Endothelial cell of umbilical vein (primary cell): Measurements from ENCODE around the gene EHBP1L1. TPM values are rescaled to one million over a fixed set of nuclear protein-coding genes. Genes with fewer than 3 reads are reported as not detected.

ENCODE experiments used
- BruUV-seq: library from RNA; stranded (reverse); fragments of 400-500 nt; replicated peaks from 2 replicates; lab custom pipeline; 2021; lab: Mats Ljungman, UMichigan
- CTCF ChIA-PET: fragments of 300-600, 350-600 bp; sonication (Branson Sonifier 250); formaldehyde crosslinking; loops from one replicate; lab custom pipeline; 2021; ENCODE audit warnings: antibody characterized with exemption, inconsistent platforms; lab: Charles Lee
- POLR2A ChIA-PET: fragments of 300-600, 350-600 bp; sonication (Branson Sonifier 250); formaldehyde crosslinking; loops from one replicate; lab custom pipeline; 2021; ENCODE audit warnings: antibody characterized with exemption, inconsistent platforms; lab: Charles Lee
- DNase-seq: peaks from one replicate; pipeline ENCODE4 v3.0.0-alpha.2; 2011; ENCODE audit warnings: low read depth, low spot score
- FAIRE-seq: peaks from 2 replicates; lab custom pipeline; 2011; peaks lifted over from hg19 to GRCh38; lab: Jason Lieb, UNC
- H2AFZ ChIP-seq: 2 replicates; pipeline ENCODE4 v1.6.0; 2012; ENCODE audit warnings: low read depth, low read length, control low read depth, inconsistent platforms
- H3K27ac ChIP-seq: 2 replicates; pipeline ENCODE4 v1.5.1; 2011; ENCODE audit warnings: low read depth, mild to moderate bottlenecking, control low read depth, low read length, moderate library complexity; ENCODE audit not compliant: insufficient read depth
- H3K27me3 ChIP-seq, 2 experiments: 2 replicates each; pipeline versions ENCODE4 v1.6.0 to v1.6.1; 2011; ENCODE audit warnings: low read length in 2 of 2, mixed read lengths in 1 of 2; ENCODE audit not compliant: control insufficient read depth in 2 of 2, insufficient read depth in 2 of 2
- H3K36me3 ChIP-seq, 2 experiments: 2 replicates in 1 of 2; 3 replicates in 1 of 2; pipeline ENCODE4 v1.5.1; 2011; ENCODE audit warnings: low read length in 2 of 2, mild to moderate bottlenecking in 1 of 2, moderate library complexity in 1 of 2; ENCODE audit not compliant: control insufficient read depth in 2 of 2, insufficient read depth in 2 of 2; ENCODE audit errors: extremely low read depth in 1 of 2
- H3K4me1 ChIP-seq: 3 replicates; pipeline ENCODE4 v1.5.1; 2011; ENCODE audit warnings: mild to moderate bottlenecking, low read length; ENCODE audit not compliant: control insufficient read depth, insufficient read depth; ENCODE audit errors: extremely low read depth
- H3K4me2 ChIP-seq: 2 replicates; pipeline ENCODE4 v1.6.1; 2011; ENCODE audit warnings: low read length, control low read depth, mixed read lengths; ENCODE audit not compliant: insufficient read depth
- H3K4me3 ChIP-seq, 3 experiments: fragments of 200-600 bp in 1 of 3; sonication (generic), shearing (Covaris generic) in 1 of 3; replicated peaks in 1 of 3; 2 replicates each; pipeline ENCODE4 v1.5.1; 2011 to 2016; ENCODE audit warnings: control low read depth in 3 of 3, low read length in 3 of 3, mild to moderate bottlenecking in 2 of 3, inconsistent platforms in 1 of 3, low read depth in 1 of 3, moderate library complexity in 1 of 3; ENCODE audit not compliant: insufficient read depth in 1 of 3
- H3K79me2 ChIP-seq: 2 replicates; pipeline ENCODE4 v1.6.0; 2012; ENCODE audit warnings: low read length, inconsistent platforms; ENCODE audit not compliant: control insufficient read depth, insufficient read depth
- H3K9ac ChIP-seq: replicated peaks from 2 replicates; pipeline ENCODE3; 2011; ENCODE audit warnings: low read length, control low read depth; ENCODE audit not compliant: insufficient read depth; ENCODE audit errors: extremely low read depth
- H3K9me1 ChIP-seq: replicated peaks from 3 replicates; pipeline ENCODE4 v1.6.0; 2011; ENCODE audit warnings: mild to moderate bottlenecking, low read length; ENCODE audit not compliant: control insufficient read depth, insufficient read depth; ENCODE audit errors: extremely low read depth
- H3K9me3 ChIP-seq: replicated peaks from 2 replicates; pipeline ENCODE4 v1.5.1; 2012; ENCODE audit warnings: low read length, inconsistent platforms; ENCODE audit not compliant: control insufficient read depth, insufficient read depth
- H4K20me1 ChIP-seq: replicated peaks from 2 replicates; pipeline ENCODE3; 2011; ENCODE audit warnings: mild to moderate bottlenecking, low read length; ENCODE audit not compliant: control insufficient read depth, insufficient read depth; ENCODE audit errors: extremely low read depth
- EZH2 ChIP-seq: IDR thresholded peaks from 2 replicates; pipeline ENCODE4 v1.6.1; 2012; ENCODE audit warnings: borderline replicate concordance, low read depth, mild to moderate bottlenecking, moderate library complexity, low read length, inconsistent platforms; ENCODE audit not compliant: severe bottlenecking
- FOS ChIP-seq: IDR thresholded peaks from 2 replicates; pipeline ENCODE4 v1.6.1; 2011; ENCODE audit warnings: mild to moderate bottlenecking, low read length, moderate library complexity, borderline replicate concordance; ENCODE audit not compliant: insufficient read depth
- GATA2 ChIP-seq: IDR thresholded peaks from 2 replicates; pipeline ENCODE4 v1.7.0; 2011; ENCODE audit warnings: low read depth, mild to moderate bottlenecking, moderate library complexity, mixed read lengths, low read length; ENCODE audit not compliant: insufficient read length, insufficient read depth
- JUN ChIP-seq: IDR thresholded peaks from 2 replicates; pipeline ENCODE4 v1.6.1; 2011; ENCODE audit warnings: borderline replicate concordance, low read depth; ENCODE audit not compliant: insufficient read length, insufficient read depth
- MYC ChIP-seq: IDR thresholded peaks from one replicate; pipeline ENCODE4 v1.6.1; 2011; ENCODE audit warnings: mild to moderate bottlenecking, low read depth, low read length
- POLR2A ChIP-seq: IDR thresholded peaks from 2 replicates; pipeline ENCODE4 v1.6.1; 2012; ENCODE audit warnings: low read depth, mild to moderate bottlenecking, control low read depth, low read length
- POLR2AphosphoS5 ChIP-seq: IDR thresholded peaks from 2 replicates; pipeline ENCODE4 v1.6.1; 2012; ENCODE audit warnings: low read depth, mild to moderate bottlenecking, control low read depth, low read length, moderate library complexity; ENCODE audit not compliant: insufficient read depth
- dilution Hi-C: fragments of 300-500 bp; cut with MboI; formaldehyde crosslinking; loops from one replicate; pipeline ENCODE4 v1.15.0; 2019; ENCODE audit warnings: low sequenced_read_pairs; ENCODE audit not compliant: extremely low pct_ligation_motif_present
- intact Hi-C: fragments of 100-400 bp; cut with micrococcal nuclease; formaldehyde crosslinking; loops from one replicate; pipeline ENCODE4 v1.10.0; 2022
- polyA plus RNA-seq, 4 experiments: library from polyadenylated mRNA; depleted of rRNA in 3 of 4; stranded (reverse) in 3 of 4; unstranded in 1 of 4; fragments of >200 nt; gene quantifications; 2 replicates each; pipeline versions ENCODE4 v1.2.1 to v1.2.3, GENCODE V29; 2011 to 2012; ENCODE audit warnings: missing spikeins in 1 of 4
- total RNA-seq: library from RNA; stranded (reverse); gene quantifications from 2 replicates; pipeline ENCODE4 v1.2.3, GENCODE V29; 2021
- TF ChIP-seq, protein P1 (sequence below), 2 donors: IDR thresholded peaks; 1 replicate in 1 of 2; 2 replicates in 1 of 2; pipeline ENCODE4 v1.5.1; 2011; ENCODE audit warnings: low read length in 2 of 2, mild to moderate bottlenecking in 2 of 2, moderate library complexity in 2 of 2, control low read depth in 1 of 2, inconsistent platforms in 1 of 2, low read depth in 1 of 2; ENCODE audit not compliant: insufficient read depth in 1 of 2; ENCODE audit errors: extremely low read depth in 1 of 2
- TF ChIP-seq, protein P2 (sequence below): IDR thresholded peaks from 2 replicates; pipeline ENCODE4 v1.6.1; 2011; ENCODE audit not compliant: insufficient read depth, insufficient read length

EHBP1L1 gene
- total and polyA plus RNA-seq, 2 donors (not counting 3 experiments of a cell fraction or from before 2014, with no cell fraction given): 12.7 to 19.7 TPM

DNA sequence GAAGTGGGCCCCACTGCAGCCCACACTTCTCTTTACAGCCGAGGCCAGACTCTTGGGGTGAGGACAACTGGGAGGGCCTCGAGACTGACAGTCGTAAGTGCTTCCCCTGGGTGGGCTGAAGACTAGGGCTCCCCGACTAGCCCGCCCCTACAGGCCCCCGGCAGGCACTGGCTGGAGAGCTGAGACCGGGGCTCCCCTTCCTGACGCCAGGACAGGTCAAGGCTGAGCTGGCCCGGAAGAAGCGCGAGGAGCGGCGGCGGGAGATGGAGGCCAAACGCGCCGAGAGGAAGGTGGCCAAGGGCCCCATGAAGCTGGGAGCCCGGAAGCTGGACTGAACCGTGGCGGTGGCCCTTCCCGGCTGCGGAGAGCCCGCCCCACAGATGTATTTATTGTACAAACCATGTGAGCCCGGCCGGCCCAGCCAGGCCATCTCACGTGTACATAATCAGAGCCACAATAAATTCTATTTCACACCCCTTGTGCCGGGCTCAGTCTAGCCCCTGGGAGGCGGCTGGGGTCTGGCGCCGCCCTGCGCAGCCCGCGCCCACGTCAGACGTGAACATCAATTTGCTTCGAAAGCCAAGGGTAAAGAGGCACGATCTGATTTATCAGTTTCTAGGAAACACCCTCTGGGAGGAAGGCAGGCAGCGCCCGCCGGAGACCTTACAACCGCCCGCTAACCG, 37.5 kb upstream of the EHBP1L1 start:
- Histone ChIP-seq H3K4me2 (no peak overlapping the region), H3K79me2 (no peaks in the 10 kb centered on the region), H3K9me1 (no peaks in the 10 kb centered on the region), H4K20me1 (no peaks in the 10 kb centered on the region), H3K27me3 (no peaks in the 10 kb centered on the region), H2AFZ (no peak overlapping the region), H3K4me1 (peaks cover 6% of the 10 kb centered on the region), H3K27ac (no peak overlapping the region), H3K9me3 (no peaks in the 10 kb centered on the region), H3K4me3 (no peak overlapping the region), H3K36me3 (peaks cover 3 to 29% of the 10 kb centered on the region in 2 experiments), H3K9ac (no peak overlapping the region)
- ChIA-PET CTCF (interaction anchor here (1.0 to 6.1 kb wide), 4 partner anchors 22 to 52 kb away, joined by 5 to 206 read pairs (median 30); partner anchors contain the start of genes FAM89B, KCNK7 and ZNRD2), POLR2A (interaction anchor here (0.6 to 1.1 kb wide), 2 partner anchors 50 to 155 kb away, joined by 3 to 4 read pairs; no protein-coding TSS in a partner anchor)
- BruUV-seq: TSS peak; percentile 66
- TF ChIP-seq JUN: no peak
- no peak for TF ChIP-seq POLR2AphosphoS5
- TF ChIP-seq, protein P1, sequence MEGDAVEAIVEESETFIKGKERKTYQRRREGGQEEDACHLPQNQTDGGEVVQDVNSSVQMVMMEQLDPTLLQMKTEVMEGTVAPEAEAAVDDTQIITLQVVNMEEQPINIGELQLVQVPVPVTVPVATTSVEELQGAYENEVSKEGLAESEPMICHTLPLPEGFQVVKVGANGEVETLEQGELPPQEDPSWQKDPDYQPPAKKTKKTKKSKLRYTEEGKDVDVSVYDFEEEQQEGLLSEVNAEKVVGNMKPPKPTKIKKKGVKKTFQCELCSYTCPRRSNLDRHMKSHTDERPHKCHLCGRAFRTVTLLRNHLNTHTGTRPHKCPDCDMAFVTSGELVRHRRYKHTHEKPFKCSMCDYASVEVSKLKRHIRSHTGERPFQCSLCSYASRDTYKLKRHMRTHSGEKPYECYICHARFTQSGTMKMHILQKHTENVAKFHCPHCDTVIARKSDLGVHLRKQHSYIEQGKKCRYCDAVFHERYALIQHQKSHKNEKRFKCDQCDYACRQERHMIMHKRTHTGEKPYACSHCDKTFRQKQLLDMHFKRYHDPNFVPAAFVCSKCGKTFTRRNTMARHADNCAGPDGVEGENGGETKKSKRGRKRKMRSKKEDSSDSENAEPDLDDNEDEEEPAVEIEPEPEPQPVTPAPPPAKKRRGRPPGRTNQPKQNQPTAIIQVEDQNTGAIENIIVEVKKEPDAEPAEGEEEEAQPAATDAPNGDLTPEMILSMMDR (IDR thresholded peaks at IDR 0.05; ENCODE audit: extremely low read depth in 1 of 2, insufficient read depth in 1 of 2, low read depth in 1 of 2, low read length in 2 of 2): no peak
- no peak for TF ChIP-seq GATA2
- TF ChIP-seq, protein P2, sequence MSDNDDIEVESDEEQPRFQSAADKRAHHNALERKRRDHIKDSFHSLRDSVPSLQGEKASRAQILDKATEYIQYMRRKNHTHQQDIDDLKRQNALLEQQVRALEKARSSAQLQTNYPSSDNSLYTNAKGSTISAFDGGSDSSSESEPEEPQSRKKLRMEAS: no peak
- TF ChIP-seq POLR2A: no peak
- TF ChIP-seq FOS: no peak
- TF ChIP-seq EZH2: no peak
- no peak for TF ChIP-seq MYC
- dilution Hi-C loops (no loop called here), intact Hi-C loops (no loop called here)
- FAIRE-seq: no peak
- no peak for DNase-seq
